ENCODE measurements around the gene RNPEP.
"Not testable (repeated sequence)": the region's sequence is repeated elsewhere in the genome, so short reads cannot be mapped to it uniquely, and the experiment has no call there.

RNPEP gene

DNA sequence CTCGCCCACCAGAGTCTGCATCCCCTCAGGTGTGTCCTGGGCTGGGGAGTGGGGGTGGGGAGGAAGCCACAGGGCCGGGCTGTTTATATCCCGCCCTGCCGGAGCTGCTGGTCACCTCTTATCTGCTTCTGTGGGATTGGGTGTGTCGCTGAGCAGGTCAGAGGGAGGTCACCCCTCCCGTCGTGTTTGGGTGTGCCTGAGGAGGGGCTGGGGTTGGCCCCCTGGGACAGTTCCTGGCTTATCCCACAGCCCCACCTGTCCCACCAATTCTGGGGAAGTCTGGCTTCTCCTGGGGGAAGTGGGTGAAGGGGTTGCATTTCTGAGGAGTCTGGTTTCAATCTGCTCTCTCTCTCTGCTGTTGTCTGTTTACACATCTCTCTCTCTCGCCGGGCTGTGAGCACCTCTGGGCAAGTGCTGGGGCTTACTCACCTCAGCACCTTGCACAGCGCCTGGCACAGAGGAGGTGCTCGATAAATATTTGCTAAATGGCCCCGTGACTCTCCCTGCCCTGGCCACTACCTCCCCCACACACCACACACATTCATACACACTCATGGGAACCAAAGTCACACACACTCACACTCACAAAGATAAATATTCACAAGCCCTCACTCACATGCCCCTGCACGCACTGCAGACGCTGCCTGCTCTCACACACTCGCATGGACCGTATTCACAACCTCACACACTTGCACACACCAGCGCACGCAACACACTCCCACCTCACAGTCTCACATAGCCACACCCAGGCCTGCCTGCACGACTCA is 36.2 kb downstream of the RNPEP start:
- H3K14ac ChIP-seq (ENCODE audit: low read length in 2 of 2), result peak overlapping the region in 1 of 2 experiments; percentile 19
- H2BK12ac ChIP-seq (ENCODE audit: low read length in 2 of 2), result no peak overlapping the region
- no peak overlapping the region for H2AFZ ChIP-seq (ENCODE audit: low read depth, low read length)
- H2AK5ac ChIP-seq (ENCODE audit: low read length, severe bottlenecking), result peak overlapping the region; percentile 7
- no peak overlapping the region for H3K9ac ChIP-seq (ENCODE audit: low read length)
- H3K27me3 ChIP-seq (ENCODE audit: control insufficient read depth in 1 of 2, insufficient read depth in 1 of 2, low read length in 2 of 2), result peaks cover 0 to 15% of the 10 kb centered on the region in 2 experiments
- peaks cover 0 to 45% of the 10 kb centered on the region in 2 experiments for H3K36me3 ChIP-seq (ENCODE audit: control insufficient read depth in 1 of 2, insufficient read depth in 2 of 2, low read depth in 1 of 2, low read length in 2 of 2)
- no peak overlapping the region for H3K4me3 ChIP-seq (ENCODE audit: insufficient read depth in 1 of 2, low read depth in 1 of 2, low read length in 2 of 2)
- H2BK15ac ChIP-seq (ENCODE audit: low read depth, poor library complexity, severe bottlenecking), result no peak overlapping the region
- H3K79me1 ChIP-seq (replicated peaks; ENCODE audit: low read length, poor library complexity, severe bottlenecking), result peaks cover 15% of the 10 kb centered on the region
- no peak for DNase-seq
- H4K8ac ChIP-seq (ENCODE audit: low read length), result peak overlapping the region; percentile 35
- H2BK5ac ChIP-seq (ENCODE audit: low read depth, low read length, poor library complexity, severe bottlenecking), result no peak overlapping the region
- peaks cover 40% of the 10 kb centered on the region for H3K4me1 ChIP-seq (ENCODE audit: control insufficient read depth, insufficient read depth, low read depth, low read length)
- no peak overlapping the region for H3K23ac ChIP-seq (ENCODE audit: low read length in 2 of 2)
- H4K91ac ChIP-seq (ENCODE audit: low read length), result peak overlapping the region; percentile 64
- no peak overlapping the region for H3K4ac ChIP-seq (ENCODE audit: low read depth in 1 of 2, low read length in 2 of 2)
- H3K18ac ChIP-seq (ENCODE audit: low read depth in 1 of 2, low read length in 2 of 2), result peak overlapping the region in 1 of 2 experiments; percentile 52
- H2BK120ac ChIP-seq (ENCODE audit: low read depth, low read length), result no peak overlapping the region
- H3K9me3 ChIP-seq (ENCODE audit: control insufficient read depth, low read length), result no peaks in the 10 kb centered on the region
- no peak overlapping the region for H3K4me2 ChIP-seq (ENCODE audit: low read length, poor library complexity, severe bottlenecking)
- WGBS, result 53% methylated on average over 16 of the region's 19 CpGs
- H3K27ac ChIP-seq (ENCODE audit: low read length, poor library complexity, severe bottlenecking), result no peak overlapping the region

DNA sequence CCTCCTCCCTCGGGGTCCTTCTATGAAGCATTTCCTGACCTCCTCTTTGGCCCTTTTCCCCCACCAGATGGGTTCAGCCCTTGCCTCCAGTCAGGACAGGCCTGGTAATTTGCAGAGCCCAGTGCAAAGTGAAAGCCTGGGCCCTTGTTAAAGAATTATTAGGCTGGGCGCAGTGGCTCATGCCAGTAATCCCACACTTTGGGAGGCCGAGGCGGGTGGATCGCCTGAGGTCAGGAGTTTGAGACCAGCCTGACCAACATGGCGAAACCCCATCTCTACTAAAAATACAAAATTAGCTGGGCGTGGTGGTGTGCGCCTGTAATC is 36.7 kb downstream of the RNPEP start:
- H2BK12ac ChIP-seq (ENCODE audit: low read length in 2 of 2); H2BK5ac ChIP-seq (ENCODE audit: low read depth, low read length, poor library complexity, severe bottlenecking); H3K23ac ChIP-seq (ENCODE audit: low read length in 2 of 2); H3K9ac ChIP-seq (ENCODE audit: low read length); H3K4ac ChIP-seq (ENCODE audit: low read depth in 1 of 2, low read length in 2 of 2); H2AFZ ChIP-seq (ENCODE audit: low read depth, low read length); H3K27ac ChIP-seq (ENCODE audit: low read length, poor library complexity, severe bottlenecking); H3K4me3 ChIP-seq (ENCODE audit: insufficient read depth in 1 of 2, low read depth in 1 of 2, low read length in 2 of 2); H3K4me2 ChIP-seq (ENCODE audit: low read length, poor library complexity, severe bottlenecking); DNase-seq; H3K9me3 ChIP-seq (ENCODE audit: control insufficient read depth, low read length); H2BK15ac ChIP-seq (ENCODE audit: low read depth, poor library complexity, severe bottlenecking); H2BK120ac ChIP-seq (ENCODE audit: low read depth, low read length): not testable (repeated sequence)
- WGBS, result 90% methylated on average over 8 of the region's 8 CpGs
- Histone ChIP-seq H3K79me1 (replicated peaks; ENCODE audit: low read length, poor library complexity, severe bottlenecking) (peaks cover 11% of the 10 kb centered on the region), H3K18ac (ENCODE audit: low read depth in 1 of 2, low read length in 2 of 2) (peak overlapping the region in 1 of 2 experiments; percentile 52), H2AK5ac (ENCODE audit: low read length, severe bottlenecking) (peak overlapping the region; percentile 7), H4K8ac (ENCODE audit: low read length) (peak overlapping the region; percentile 35), H3K14ac (ENCODE audit: low read length in 2 of 2) (peak overlapping the region in 1 of 2 experiments; percentile 19), H3K4me1 (ENCODE audit: control insufficient read depth, insufficient read depth, low read depth, low read length) (peaks cover 37% of the 10 kb centered on the region), H3K36me3 (ENCODE audit: control insufficient read depth in 1 of 2, insufficient read depth in 2 of 2, low read depth in 1 of 2, low read length in 2 of 2) (peaks cover 0 to 40% of the 10 kb centered on the region in 2 experiments), H4K91ac (ENCODE audit: low read length) (peak overlapping the region; percentile 64), H3K27me3 (ENCODE audit: control insufficient read depth in 1 of 2, insufficient read depth in 1 of 2, low read length in 2 of 2) (peaks cover 0 to 15% of the 10 kb centered on the region in 2 experiments)

- no peak overlapping the region for H3K27ac ChIP-seq (ENCODE audit: low read length, poor library complexity, severe bottlenecking)
- WGBS, result 81% methylated on average over 6 of the region's 6 CpGs
- peaks cover 0 to 7% of the 10 kb centered on the region in 2 experiments for H3K36me3 ChIP-seq (ENCODE audit: control insufficient read depth in 1 of 2, insufficient read depth in 2 of 2, low read depth in 1 of 2, low read length in 2 of 2)
- H3K9ac ChIP-seq (ENCODE audit: low read length), result no peak overlapping the region
- H3K9me3 ChIP-seq (ENCODE audit: control insufficient read depth, low read length), result no peaks in the 10 kb centered on the region
- no peak overlapping the region for H2BK15ac ChIP-seq (ENCODE audit: low read depth, poor library complexity, severe bottlenecking)
- peaks cover 0 to 11% of the 10 kb centered on the region in 2 experiments for H3K27me3 ChIP-seq (ENCODE audit: control insufficient read depth in 1 of 2, insufficient read depth in 1 of 2, low read length in 2 of 2)
- H3K18ac ChIP-seq (ENCODE audit: low read depth in 1 of 2, low read length in 2 of 2), result no peak overlapping the region
- H2BK120ac ChIP-seq (ENCODE audit: low read depth, low read length), result no peak overlapping the region
- H3K23ac ChIP-seq (ENCODE audit: low read length in 2 of 2), result no peak overlapping the region
- no peak overlapping the region for H3K4me2 ChIP-seq (ENCODE audit: low read length, poor library complexity, severe bottlenecking)
- H3K14ac ChIP-seq (ENCODE audit: low read length in 2 of 2), result no peak overlapping the region
- no peak overlapping the region for H2BK5ac ChIP-seq (ENCODE audit: low read depth, low read length, poor library complexity, severe bottlenecking)
- H3K4me1 ChIP-seq (ENCODE audit: control insufficient read depth, insufficient read depth, low read depth, low read length), result peaks cover 20% of the 10 kb centered on the region
- H2AK5ac ChIP-seq (ENCODE audit: low read length, severe bottlenecking), result no peak overlapping the region
- no peaks in the 10 kb centered on the region for H3K79me1 ChIP-seq (replicated peaks; ENCODE audit: low read length, poor library complexity, severe bottlenecking)
- H4K91ac ChIP-seq (ENCODE audit: low read length), result no peak overlapping the region
- no peak overlapping the region for H2AFZ ChIP-seq (ENCODE audit: low read depth, low read length)
- H4K8ac ChIP-seq (ENCODE audit: low read length), result no peak overlapping the region
- DNase-seq, result no peak
- H2BK12ac ChIP-seq (ENCODE audit: low read length in 2 of 2), result no peak overlapping the region
- H3K4ac ChIP-seq (ENCODE audit: low read depth in 1 of 2, low read length in 2 of 2), result no peak overlapping the region
- no peak overlapping the region for H3K4me3 ChIP-seq (ENCODE audit: insufficient read depth in 1 of 2, low read depth in 1 of 2, low read length in 2 of 2)
Observed at GRCh38 chr1:202023001-202023433, 40.6 kb downstream of the RNPEP start.

- Histone ChIP-seq H3K18ac (ENCODE audit: low read depth in 1 of 2, low read length in 2 of 2) (no peak overlapping the region), H2AK5ac (ENCODE audit: low read length, severe bottlenecking) (peak overlapping the region; percentile 88), H3K79me1 (replicated peaks; ENCODE audit: low read length, poor library complexity, severe bottlenecking) (no peaks in the 10 kb centered on the region), H3K4me3 (ENCODE audit: insufficient read depth in 1 of 2, low read depth in 1 of 2, low read length in 2 of 2) (no peak overlapping the region), H2BK5ac (ENCODE audit: low read depth, low read length, poor library complexity, severe bottlenecking) (no peak overlapping the region), H3K14ac (ENCODE audit: low read length in 2 of 2) (no peak overlapping the region), H3K4ac (ENCODE audit: low read depth in 1 of 2, low read length in 2 of 2) (no peak overlapping the region), H3K27ac (ENCODE audit: low read length, poor library complexity, severe bottlenecking) (no peak overlapping the region), H4K91ac (ENCODE audit: low read length) (no peak overlapping the region), H2BK15ac (ENCODE audit: low read depth, poor library complexity, severe bottlenecking) (no peak overlapping the region), H2BK120ac (ENCODE audit: low read depth, low read length) (no peak overlapping the region), H3K4me1 (ENCODE audit: control insufficient read depth, insufficient read depth, low read depth, low read length) (peaks cover 8% of the 10 kb centered on the region), H3K36me3 (ENCODE audit: control insufficient read depth in 1 of 2, insufficient read depth in 2 of 2, low read depth in 1 of 2, low read length in 2 of 2) (no peaks in the 10 kb centered on the region), H4K8ac (ENCODE audit: low read length) (no peak overlapping the region), H3K9ac (ENCODE audit: low read length) (no peak overlapping the region), H3K9me3 (ENCODE audit: control insufficient read depth, low read length) (no peaks in the 10 kb centered on the region), H3K27me3 (ENCODE audit: control insufficient read depth in 1 of 2, insufficient read depth in 1 of 2, low read length in 2 of 2) (no peaks in the 10 kb centered on the region), H3K4me2 (ENCODE audit: low read length, poor library complexity, severe bottlenecking) (no peak overlapping the region), H2BK12ac (ENCODE audit: low read length in 2 of 2) (no peak overlapping the region), H3K23ac (ENCODE audit: low read length in 2 of 2) (no peak overlapping the region), H2AFZ (ENCODE audit: low read depth, low read length) (no peak overlapping the region)
- WGBS, result 40% methylated on average over 4 of the region's 5 CpGs
- DNase-seq, result peak; percentile 88
Observed at GRCh38 chr1:202029171-202029665, 46.8 kb downstream of the RNPEP start.

All from mesenchymal stem cell (in vitro differentiated cells and primary cell).